ENCODE data around the gene LRRC36.

Gene LRRC36

GRCh38 chr16:67393788-67394154 lies 67.2 kb downstream of the LRRC36 start:
- H3K27ac ChIP-seq: no peak overlapping the region
- TF ChIP-seq CTCF (conservative IDR thresholded peaks at IDR 0.05): no peak

GRCh38 chr16:67394155-67395104 lies 67.8 kb downstream of the LRRC36 start:
- H3K27ac ChIP-seq: no peak overlapping the region
- TF ChIP-seq CTCF (conservative IDR thresholded peaks at IDR 0.05): no peak

- H3K27ac ChIP-seq: no peak overlapping the region
- TF ChIP-seq CTCF (conservative IDR thresholded peaks at IDR 0.05): no peak
These were observed 68.5 kb downstream of the LRRC36 start for GRCh38 chr16:67395105-67395457.

- TF ChIP-seq CTCF (conservative IDR thresholded peaks at IDR 0.05): no peak
- H3K27ac ChIP-seq: no peak overlapping the region
These were observed 69.0 kb downstream of the LRRC36 start for GRCh38 chr16:67395458-67396158.

- TF ChIP-seq CTCF (conservative IDR thresholded peaks at IDR 0.05): no peak
- H3K27ac ChIP-seq: no peak overlapping the region
These were observed 69.8 kb downstream of the LRRC36 start for GRCh38 chr16:67396159-67397035.

- TF ChIP-seq CTCF (conservative IDR thresholded peaks at IDR 0.05): no peak
- H3K27ac ChIP-seq: no peak overlapping the region
These were observed 70.6 kb downstream of the LRRC36 start for GRCh38 chr16:67397036-67397801.
